Measurements from ENCODE around the gene DPEP1. TPM values are rescaled to one million over a fixed set of nuclear protein-coding genes. Genes with fewer than 3 reads are reported as not detected.

DPEP1 gene
- polyA plus RNA-seq, 1 donor (not counting 4 experiments of a cell fraction or from before 2014, with no cell fraction given), result 0.13 TPM

DNA sequence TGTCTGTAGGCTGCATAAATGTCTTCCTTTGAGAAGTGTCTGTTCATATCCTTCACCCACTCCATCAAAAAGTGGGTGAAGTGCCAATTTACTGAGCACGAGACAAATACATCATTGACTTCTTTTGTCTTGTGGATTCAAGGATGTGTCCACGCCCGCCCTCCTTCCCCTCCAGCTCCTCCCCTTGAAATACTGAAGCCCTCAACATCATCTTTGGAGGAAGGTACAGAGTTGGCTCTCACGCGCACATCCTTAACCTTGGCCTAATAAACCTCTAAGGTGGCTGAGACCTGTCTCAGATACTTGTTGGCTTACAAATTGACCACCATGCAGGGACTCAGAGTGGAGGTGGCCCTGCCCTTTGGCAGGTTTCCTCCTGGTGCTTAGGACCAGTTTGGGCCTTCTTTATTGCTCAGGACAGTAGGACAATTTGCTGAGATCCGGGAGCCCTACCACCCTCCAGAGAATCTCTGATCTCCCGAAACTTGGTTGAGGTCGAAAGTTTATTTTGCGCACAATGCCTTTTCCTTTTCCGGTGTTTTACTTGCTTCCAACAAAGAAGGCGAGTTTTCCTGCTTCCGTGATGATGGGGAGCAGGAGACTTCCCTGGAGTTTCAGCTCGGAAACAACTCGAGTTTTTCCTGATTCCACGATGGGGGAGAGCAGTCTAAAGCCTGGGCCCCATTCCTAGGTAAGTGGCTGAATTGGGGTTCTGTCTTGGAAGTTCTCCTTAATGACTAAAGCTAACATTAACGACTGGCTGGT, 58.9 kb downstream of the DPEP1 start:
- Histone ChIP-seq H3K4me2 (ENCODE audit: control insufficient read depth, extremely low read depth, insufficient read depth, low read depth, low read length) (no peak overlapping the region), H3K27ac (ENCODE audit: control insufficient read depth, insufficient read depth, low read length) (no peak overlapping the region), H3K27me3 (ENCODE audit: control insufficient read depth, extremely low read depth, insufficient read depth, low read length) (no peaks in the 10 kb centered on the region), H3K9me1 (ENCODE audit: control insufficient read depth, extremely low read depth, insufficient read depth, low read length) (no peaks in the 10 kb centered on the region), H2AFZ (ENCODE audit: control insufficient read depth, low read length) (no peak overlapping the region), H3K79me2 (ENCODE audit: control insufficient read depth, insufficient read depth, low read length) (no peaks in the 10 kb centered on the region), H3K9me3 (ENCODE audit: control insufficient read depth, low read depth, low read length) (no peaks in the 10 kb centered on the region), H4K20me1 (ENCODE audit: control insufficient read depth, extremely low read depth, insufficient read depth, low read length) (no peaks in the 10 kb centered on the region), H3K9ac (ENCODE audit: control insufficient read depth, extremely low read depth, insufficient read depth, low read length) (no peak overlapping the region), H3K4me3 (ENCODE audit: control insufficient read depth in 2 of 3, extremely low read depth in 1 of 3, insufficient read depth in 2 of 3, low read depth in 1 of 3, low read length in 3 of 3) (no peak overlapping the region), H3K36me3 (ENCODE audit: control insufficient read depth in 2 of 2, extremely low read depth in 1 of 2, insufficient read depth in 2 of 2, low read length in 2 of 2) (no peaks in the 10 kb centered on the region), H3K4me1 (ENCODE audit: control insufficient read depth, extremely low read depth, insufficient read depth, low read length) (peaks cover 6% of the 10 kb centered on the region)
- TF ChIP-seq EZH2 (IDR thresholded peaks at IDR 0.05; ENCODE audit: low read length), result no peak
- TF ChIP-seq, protein P1, sequence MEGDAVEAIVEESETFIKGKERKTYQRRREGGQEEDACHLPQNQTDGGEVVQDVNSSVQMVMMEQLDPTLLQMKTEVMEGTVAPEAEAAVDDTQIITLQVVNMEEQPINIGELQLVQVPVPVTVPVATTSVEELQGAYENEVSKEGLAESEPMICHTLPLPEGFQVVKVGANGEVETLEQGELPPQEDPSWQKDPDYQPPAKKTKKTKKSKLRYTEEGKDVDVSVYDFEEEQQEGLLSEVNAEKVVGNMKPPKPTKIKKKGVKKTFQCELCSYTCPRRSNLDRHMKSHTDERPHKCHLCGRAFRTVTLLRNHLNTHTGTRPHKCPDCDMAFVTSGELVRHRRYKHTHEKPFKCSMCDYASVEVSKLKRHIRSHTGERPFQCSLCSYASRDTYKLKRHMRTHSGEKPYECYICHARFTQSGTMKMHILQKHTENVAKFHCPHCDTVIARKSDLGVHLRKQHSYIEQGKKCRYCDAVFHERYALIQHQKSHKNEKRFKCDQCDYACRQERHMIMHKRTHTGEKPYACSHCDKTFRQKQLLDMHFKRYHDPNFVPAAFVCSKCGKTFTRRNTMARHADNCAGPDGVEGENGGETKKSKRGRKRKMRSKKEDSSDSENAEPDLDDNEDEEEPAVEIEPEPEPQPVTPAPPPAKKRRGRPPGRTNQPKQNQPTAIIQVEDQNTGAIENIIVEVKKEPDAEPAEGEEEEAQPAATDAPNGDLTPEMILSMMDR (optimal IDR thresholded peaks at IDR 0.05 in 1 of 3, IDR thresholded peaks at IDR 0.05 in 1 of 3, conservative IDR thresholded peaks at IDR 0.05 in 1 of 3; ENCODE audit: extremely low read depth in 1 of 3, insufficient read depth in 2 of 3, low read length in 3 of 3), result no peak
- FAIRE-seq, result no peak
- DNase-seq (ENCODE audit: low read depth, low spot score), result no peak
- dilution Hi-C loops (cut with MboI; ENCODE audit: extremely low pct_ligation_motif_present, low sequenced_read_pairs), result no loop called here

DNA sequence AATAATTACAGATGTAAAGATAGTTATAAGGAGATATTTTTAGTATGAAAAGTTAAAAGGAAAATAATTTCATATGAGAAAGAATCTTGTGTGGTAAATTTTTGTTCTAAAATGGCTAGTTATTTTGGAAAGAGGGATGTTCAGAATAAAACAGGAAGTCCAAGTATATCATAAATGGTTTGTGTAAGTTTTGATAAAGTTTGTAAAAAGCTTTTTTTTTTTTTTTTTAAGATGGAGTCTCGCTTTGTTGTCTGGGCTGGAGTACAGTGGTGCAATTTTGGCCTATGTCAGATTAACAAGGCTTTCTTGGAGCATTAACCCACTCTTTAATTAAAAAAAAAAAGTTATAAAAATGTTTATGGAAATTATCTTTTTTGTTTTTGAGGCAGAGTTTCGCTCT, 64.8 kb downstream of the DPEP1 start:
- no peak for TF ChIP-seq EZH2 (IDR thresholded peaks at IDR 0.05; ENCODE audit: low read length)
- TF ChIP-seq, protein P1 (optimal IDR thresholded peaks at IDR 0.05 in 1 of 3, IDR thresholded peaks at IDR 0.05 in 1 of 3, conservative IDR thresholded peaks at IDR 0.05 in 1 of 3; ENCODE audit: extremely low read depth in 1 of 3, insufficient read depth in 2 of 3, low read length in 3 of 3), result no peak
- Histone ChIP-seq H3K4me2 (ENCODE audit: control insufficient read depth, extremely low read depth, insufficient read depth, low read depth, low read length) (no peak overlapping the region), H3K9ac (ENCODE audit: control insufficient read depth, extremely low read depth, insufficient read depth, low read length) (no peak overlapping the region), H3K9me1 (ENCODE audit: control insufficient read depth, extremely low read depth, insufficient read depth, low read length) (no peaks in the 10 kb centered on the region), H3K79me2 (ENCODE audit: control insufficient read depth, insufficient read depth, low read length) (no peaks in the 10 kb centered on the region), H3K27me3 (ENCODE audit: control insufficient read depth, extremely low read depth, insufficient read depth, low read length) (no peaks in the 10 kb centered on the region), H3K27ac (ENCODE audit: control insufficient read depth, insufficient read depth, low read length) (no peak overlapping the region), H2AFZ (ENCODE audit: control insufficient read depth, low read length) (no peak overlapping the region), H4K20me1 (ENCODE audit: control insufficient read depth, extremely low read depth, insufficient read depth, low read length) (no peaks in the 10 kb centered on the region), H3K9me3 (ENCODE audit: control insufficient read depth, low read depth, low read length) (no peaks in the 10 kb centered on the region), H3K36me3 (ENCODE audit: control insufficient read depth in 2 of 2, extremely low read depth in 1 of 2, insufficient read depth in 2 of 2, low read length in 2 of 2) (peaks cover 0 to 3% of the 10 kb centered on the region in 2 experiments), H3K4me3 (ENCODE audit: control insufficient read depth in 2 of 3, extremely low read depth in 1 of 3, insufficient read depth in 2 of 3, low read depth in 1 of 3, low read length in 3 of 3) (no peak overlapping the region), H3K4me1 (ENCODE audit: control insufficient read depth, extremely low read depth, insufficient read depth, low read length) (no peaks in the 10 kb centered on the region)
- FAIRE-seq (no peak), DNase-seq (ENCODE audit: low read depth, low spot score) (no peak)
- dilution Hi-C loops (cut with MboI; ENCODE audit: extremely low pct_ligation_motif_present, low sequenced_read_pairs), result no loop called here

Measured in keratinocyte (primary cell).